Natural killer cell (primary cell): ENCODE results near the gene CAMK1G. TPM values are rescaled to one million over a fixed set of nuclear protein-coding genes. Genes with fewer than 3 reads are reported as not detected.

Experiments used
- ATAC-seq, 3 donors: fragments of 150-1000 bp in 2 of 3; fragments of 200-7000 bp in 1 of 3; cut with Tn5 transposase; 1 replicate in 1 of 3; 2 replicates in 2 of 3; pipeline ENCODE4 v1.10.0; 2021; ENCODE audit warnings: mild to moderate bottlenecking in 2 of 3, moderate library complexity in 2 of 3
- DNase-seq, 2 donors: peaks; one replicate each; pipeline versions ENCODE4 v3.0.0 to v3.0.0-alpha.2; 2013 to 2021; ENCODE audit warnings: mixed read lengths in 1 of 2
- H3K27ac ChIP-seq: one replicate; pipeline ENCODE4 v1.5.1; 2013; ENCODE audit warnings: mild to moderate bottlenecking, low read length
- H3K27me3 ChIP-seq: one replicate; pipeline ENCODE4 v1.6.1; 2013; ENCODE audit warnings: low read length; ENCODE audit not compliant: control insufficient read depth, insufficient read depth
- H3K36me3 ChIP-seq: one replicate; pipeline ENCODE4 v1.6.1; 2013; ENCODE audit warnings: low read length; ENCODE audit not compliant: control insufficient read depth, insufficient read depth
- H3K4me1 ChIP-seq: one replicate; pipeline ENCODE4 v1.6.1; 2013; ENCODE audit warnings: low read length; ENCODE audit not compliant: control insufficient read depth, insufficient read depth
- H3K4me3 ChIP-seq: one replicate; pipeline ENCODE4 v1.5.1; 2013; ENCODE audit warnings: low read length
- H3K9me3 ChIP-seq: one replicate; pipeline ENCODE4 v1.6.1; 2013; ENCODE audit warnings: low read length; ENCODE audit not compliant: control insufficient read depth, insufficient read depth
- H3K27ac Mint-ChIP-seq, 2 donors: one replicate each; pipeline ENCODE4 v1.8.0; 2022; ENCODE audit warnings: mild to moderate bottlenecking in 2 of 2, mixed read lengths in 2 of 2, moderate library complexity in 1 of 2
- H3K27me3 Mint-ChIP-seq, 2 donors: one replicate each; pipeline ENCODE4 v1.8.0; 2022; ENCODE audit warnings: low read depth in 2 of 2, mixed read lengths in 2 of 2
- H3K36me3 Mint-ChIP-seq: one replicate; pipeline ENCODE4 v1.8.0; 2022; ENCODE audit warnings: mixed read lengths
- H3K4me1 Mint-ChIP-seq, 2 donors: one replicate each; pipeline ENCODE4 v1.8.0; 2022; ENCODE audit warnings: mixed read lengths in 2 of 2
- H3K4me3 Mint-ChIP-seq: one replicate; pipeline ENCODE4 v1.8.0; 2022; ENCODE audit warnings: mild to moderate bottlenecking, moderate library complexity, mixed read lengths
- H3K9me3 Mint-ChIP-seq, 2 donors: one replicate each; pipeline ENCODE4 v1.8.0; 2022; ENCODE audit warnings: mixed read lengths in 2 of 2
- CTCF ChIP-seq: fragments of 200-600 bp; IDR thresholded peaks from one replicate; pipeline ENCODE4 v1.8.0; 2022; ENCODE audit warnings: antibody characterized with exemption
- WGBS: methylation state at CpG from one replicate; pipeline ENCODE4 v1.1.7; 2013; ENCODE audit warnings: missing lambda C conversion rate; ENCODE audit not compliant: insufficient coverage; 5-methylcytosine and 5-hydroxymethylcytosine counted together
- intact Hi-C: fragments of 100-400 bp; cut with micrococcal nuclease; formaldehyde crosslinking; loops from one replicate; pipeline ENCODE4 v1.14.2; 2022
- total RNA-seq, 4 donors: library from RNA; stranded (reverse); fragments of 120-200 nt in 1 of 4; gene quantifications; one replicate each; pipeline versions ENCODE4 v1.2.3 to v1.2.4, GENCODE V29; 2013 to 2022

Gene CAMK1G
- total RNA-seq, 3 donors from 2014 or later (not counting 1 experiment from before 2014, with no cell fraction given) = not detected

DNA sequence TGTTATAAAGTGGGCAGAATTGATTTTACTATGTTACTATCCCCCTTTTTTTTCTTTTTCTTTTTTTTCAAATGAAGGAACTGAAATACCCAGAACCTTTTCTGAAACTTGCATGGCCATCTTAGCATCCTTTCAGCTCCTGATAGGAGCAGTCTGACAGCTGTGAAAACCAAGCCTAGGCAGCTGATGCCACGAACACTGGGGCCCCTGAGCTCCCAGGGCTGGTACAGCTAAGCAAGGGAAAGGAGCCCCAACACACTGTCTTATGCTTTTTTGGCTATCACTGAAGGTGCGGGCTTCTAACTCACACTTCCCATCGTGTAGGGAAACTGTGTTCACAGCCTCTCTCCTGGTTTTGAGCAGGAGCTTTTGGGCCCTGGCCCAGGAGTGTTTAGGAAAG, 23.0 kb upstream of the CAMK1G start:
- Mint-ChIP-seq H3K27me3 (peaks cover 3 to 17% of the 10 kb centered on the region in 2 donors), H3K9me3 (no peaks in the 10 kb centered on the region), H3K4me3 (no peak overlapping the region), H3K36me3 (no peaks in the 10 kb centered on the region), H3K4me1 (no peaks in the 10 kb centered on the region), H3K27ac (no peak overlapping the region)
- Histone ChIP-seq H3K27me3 (no peaks in the 10 kb centered on the region), H3K4me1 (no peaks in the 10 kb centered on the region), H3K9me3 (no peaks in the 10 kb centered on the region), H3K36me3 (no peaks in the 10 kb centered on the region), H3K4me3 (no peak overlapping the region), H3K27ac (no peak overlapping the region)
- TF ChIP-seq CTCF = no peak
- DNase-seq = no peak
- WGBS = 78% methylated on average over 3 of the region's 3 CpGs
- no peak for ATAC-seq
- intact Hi-C loops = loop anchor here (10.0 kb wide), 1 partner anchor 906 kb away; no protein-coding TSS in a partner anchor

- H3K9me3 Mint-ChIP-seq = no peaks in the 10 kb centered on the region
- no peaks in the 10 kb centered on the region for H3K4me1 Mint-ChIP-seq
- no peaks in the 10 kb centered on the region for H3K36me3 Mint-ChIP-seq
- H3K27me3 Mint-ChIP-seq = peaks cover 5 to 21% of the 10 kb centered on the region in 2 donors
- H3K27ac Mint-ChIP-seq = no peak overlapping the region
- no peak overlapping the region for H3K4me3 ChIP-seq
- no peaks in the 10 kb centered on the region for H3K4me1 ChIP-seq
- ATAC-seq (no peak), DNase-seq (no peak)
- intact Hi-C loops = loop anchor here (10.0 kb wide), 1 partner anchor 906 kb away; no protein-coding TSS in a partner anchor
- no peaks in the 10 kb centered on the region for H3K9me3 ChIP-seq
- no peaks in the 10 kb centered on the region for H3K36me3 ChIP-seq
- H3K4me3 Mint-ChIP-seq = no peak overlapping the region
- 88% methylated on average over 8 of the region's 10 CpGs for WGBS
- H3K27ac ChIP-seq = no peak overlapping the region
- no peaks in the 10 kb centered on the region for H3K27me3 ChIP-seq
- no peak for TF ChIP-seq CTCF
Measured at GRCh38 chr1:209560952-209561351, 22.6 kb upstream of the CAMK1G start.

GRCh38 chr1:209561532-209561931, 22.0 kb upstream of the CAMK1G start:
- Mint-ChIP-seq H3K9me3 (no peaks in the 10 kb centered on the region), H3K27ac (no peak overlapping the region), H3K36me3 (no peaks in the 10 kb centered on the region), H3K4me3 (no peak overlapping the region), H3K4me1 (no peaks in the 10 kb centered on the region), H3K27me3 (peaks cover 11 to 27% of the 10 kb centered on the region in 2 donors)
- no peak for ATAC-seq
- 90% methylated on average over 4 of the region's 6 CpGs for WGBS
- H3K27ac ChIP-seq = no peak overlapping the region
- intact Hi-C loops = loop anchor here (10.0 kb wide), 1 partner anchor 907 kb away; no protein-coding TSS in a partner anchor
- TF ChIP-seq CTCF = no peak
- no peaks in the 10 kb centered on the region for H3K36me3 ChIP-seq
- no peaks in the 10 kb centered on the region for H3K4me1 ChIP-seq
- no peak for DNase-seq
- H3K27me3 ChIP-seq = no peaks in the 10 kb centered on the region
- no peaks in the 10 kb centered on the region for H3K9me3 ChIP-seq
- H3K4me3 ChIP-seq = no peak overlapping the region

- Mint-ChIP-seq H3K27me3 (peaks cover 18 to 32% of the 10 kb centered on the region in 2 donors), H3K4me1 (peaks cover 3 to 4% of the 10 kb centered on the region in 2 donors)
- WGBS = 83% methylated on average over 4 of the region's 4 CpGs
Measured at GRCh38 chr1:209564849-209565248, 18.7 kb upstream of the CAMK1G start.

More at GRCh38 chr1:209564849-209565248, 18.7 kb upstream of the CAMK1G start:
- Histone ChIP-seq H3K4me1 (no peaks in the 10 kb centered on the region), H3K27ac (no peak overlapping the region), H3K9me3 (no peaks in the 10 kb centered on the region), H3K4me3 (no peak overlapping the region), H3K27me3 (no peaks in the 10 kb centered on the region), H3K36me3 (no peaks in the 10 kb centered on the region)
- Mint-ChIP-seq H3K36me3 (no peaks in the 10 kb centered on the region), H3K4me3 (no peak overlapping the region), H3K27ac (no peak overlapping the region), H3K9me3 (no peaks in the 10 kb centered on the region)
- no peak for ATAC-seq
- no peak for TF ChIP-seq CTCF
- no peak for DNase-seq
- intact Hi-C loops = loop anchor here (5.0 to 10.0 kb wide), 2 partner anchors 62 to 910 kb away; no protein-coding TSS in a partner anchor
